Measurements from ENCODE around the gene TMEM196. TPM values are rescaled to one million over a fixed set of nuclear protein-coding genes. Genes with fewer than 3 reads are reported as not detected.

Gene TMEM196
- total RNA-seq, 2 donors from 2014 or later: not detected

DNA sequence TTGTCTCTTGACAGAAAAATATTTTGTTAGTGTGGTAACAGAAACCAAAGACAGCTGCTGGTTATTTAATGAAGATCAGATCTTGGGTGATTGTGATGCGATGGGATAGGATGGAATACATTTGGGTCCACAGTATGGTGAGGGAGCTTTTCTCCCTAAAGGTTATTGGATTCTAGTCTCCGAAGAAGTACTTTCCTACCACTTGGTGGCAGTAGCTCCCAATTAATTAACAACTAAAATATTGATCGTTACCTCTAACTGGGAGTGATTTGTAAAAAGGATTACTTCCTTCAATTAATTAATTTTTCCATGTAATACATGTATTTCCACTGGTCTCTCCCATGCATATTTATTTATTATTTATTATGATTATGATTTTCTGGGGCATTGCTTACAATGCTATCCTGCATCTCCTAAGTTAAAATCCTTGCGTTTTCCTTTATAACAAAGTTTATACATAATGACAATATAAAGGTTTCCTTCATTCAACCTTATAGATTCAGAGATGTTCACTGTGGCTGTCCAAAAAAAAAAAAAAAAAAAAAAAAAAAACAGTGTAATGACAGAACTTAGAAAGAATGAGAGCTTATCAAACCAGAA lies 25.6 kb downstream of the TMEM196 start:
- Mint-ChIP-seq H3K27me3 (no peaks in the 10 kb centered on the region), H3K4me1 (ENCODE audit: low read depth in 2 of 2) (no peaks in the 10 kb centered on the region), H3K27ac (no peak overlapping the region), H3K36me3 (no peaks in the 10 kb centered on the region), H3K4me3 (no peak overlapping the region), H3K9me3 (no peaks in the 10 kb centered on the region)
- no peak for ATAC-seq
- no peak for DNase-seq (ENCODE audit: low spot score)

- Mint-ChIP-seq H3K36me3 (no peaks in the 10 kb centered on the region), H3K27me3 (no peaks in the 10 kb centered on the region), H3K9me3 (no peaks in the 10 kb centered on the region), H3K27ac (no peak overlapping the region), H3K4me1 (ENCODE audit: low read depth in 2 of 2) (no peaks in the 10 kb centered on the region), H3K4me3 (no peak overlapping the region)
- no peak for DNase-seq (ENCODE audit: low spot score)
- ATAC-seq: no peak
Measured at GRCh38 chr7:19744075-19744474, 29.3 kb downstream of the TMEM196 start.

DNA sequence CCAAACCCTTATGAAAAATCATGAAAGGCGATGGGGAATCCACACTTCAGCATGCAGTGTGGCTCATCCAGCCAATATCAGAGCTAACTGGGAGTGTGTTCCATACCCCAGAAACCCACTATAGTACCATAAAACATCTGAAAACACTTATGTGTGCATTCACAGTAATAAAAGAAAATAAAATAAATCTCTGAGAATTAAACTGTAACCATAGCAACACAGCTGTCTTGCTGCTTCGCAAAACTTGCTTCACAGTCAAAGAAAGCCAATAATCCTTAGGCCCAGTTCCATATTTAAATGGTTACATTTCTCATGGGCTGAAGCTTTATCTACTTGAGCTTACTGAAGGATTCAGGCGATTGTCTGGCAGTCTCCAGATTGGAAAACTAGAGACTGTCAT lies 44.7 kb downstream of the TMEM196 start:
- no peak overlapping the region for H3K27ac Mint-ChIP-seq
- no peaks in the 10 kb centered on the region for H3K4me1 Mint-ChIP-seq (ENCODE audit: low read depth in 2 of 2)
- H3K4me3 Mint-ChIP-seq: no peak overlapping the region
- ATAC-seq (no peak), DNase-seq (ENCODE audit: low spot score) (no peak)
- no peaks in the 10 kb centered on the region for H3K36me3 Mint-ChIP-seq
- H3K27me3 Mint-ChIP-seq: peaks cover 4 to 30% of the 10 kb centered on the region in 2 donors
- H3K9me3 Mint-ChIP-seq: no peaks in the 10 kb centered on the region

GRCh38 chr7:19725770-19726169 lies 47.6 kb downstream of the TMEM196 start:
- H3K4me1 Mint-ChIP-seq (ENCODE audit: low read depth in 2 of 2): no peaks in the 10 kb centered on the region

DNA sequence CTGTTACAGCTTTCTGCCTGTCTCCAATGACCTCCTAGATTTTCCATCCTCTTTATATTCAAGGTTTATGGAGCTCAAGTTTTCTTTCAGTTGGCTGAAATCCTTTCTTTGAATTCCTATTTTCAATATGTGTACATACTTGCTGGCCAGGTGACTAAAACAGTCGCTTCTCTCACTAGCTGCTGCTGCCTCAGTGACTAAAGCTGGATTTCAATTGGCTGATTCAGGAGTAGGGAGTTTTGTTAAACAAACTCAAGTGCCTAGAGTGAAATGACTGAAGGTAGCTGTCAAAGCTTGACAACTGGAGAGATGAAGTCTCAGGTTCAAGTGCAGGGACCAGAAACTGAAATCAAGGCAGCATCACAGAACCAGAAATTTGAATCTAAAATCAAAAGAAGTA lies 57.9 kb downstream of the TMEM196 start:
- peaks cover 5 to 34% of the 10 kb centered on the region in 2 donors for H3K27me3 Mint-ChIP-seq
- ATAC-seq (no peak), DNase-seq (ENCODE audit: low spot score) (no peak)
- H3K4me1 Mint-ChIP-seq (ENCODE audit: low read depth in 2 of 2): no peaks in the 10 kb centered on the region
- H3K4me3 Mint-ChIP-seq: no peak overlapping the region
- no peak overlapping the region for H3K27ac Mint-ChIP-seq
- no peaks in the 10 kb centered on the region for H3K9me3 Mint-ChIP-seq
- no peaks in the 10 kb centered on the region for H3K36me3 Mint-ChIP-seq

More at GRCh38 chr7:19725770-19726169, 47.6 kb downstream of the TMEM196 start:
- Mint-ChIP-seq H3K27ac (no peak overlapping the region), H3K9me3 (no peaks in the 10 kb centered on the region), H3K4me3 (no peak overlapping the region), H3K27me3 (peaks cover 2 to 19% of the 10 kb centered on the region in 2 donors), H3K36me3 (no peaks in the 10 kb centered on the region)
- DNase-seq (ENCODE audit: low spot score) (no peak), ATAC-seq (no peak)

DNA sequence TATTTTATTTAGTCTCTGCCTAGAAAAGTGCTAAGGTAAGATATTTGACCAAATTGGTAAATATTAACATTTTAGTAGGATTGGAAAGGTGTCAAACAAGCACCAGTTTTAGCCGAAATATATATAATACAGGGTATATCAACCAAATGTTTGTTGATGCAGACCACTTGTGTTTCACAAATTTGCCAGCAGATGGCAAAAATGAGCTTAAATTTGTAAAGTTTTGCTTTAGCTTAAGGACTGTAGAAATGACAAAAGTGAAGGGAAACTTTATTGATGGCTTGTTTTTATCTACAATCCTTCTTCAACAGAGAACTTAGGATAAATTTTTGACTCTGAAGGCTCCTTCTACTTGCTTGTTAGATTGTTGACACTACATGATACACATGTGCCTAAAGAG lies 59.7 kb downstream of the TMEM196 start:
- no peak for ATAC-seq
- Mint-ChIP-seq H3K27me3 (peaks cover 5 to 27% of the 10 kb centered on the region in 2 donors), H3K4me1 (ENCODE audit: low read depth in 2 of 2) (peaks cover 11 to 14% of the 10 kb centered on the region in 2 donors), H3K36me3 (no peaks in the 10 kb centered on the region), H3K4me3 (no peak overlapping the region), H3K9me3 (no peaks in the 10 kb centered on the region), H3K27ac (no peak overlapping the region)
- no peak for DNase-seq (ENCODE audit: low spot score)

DNA sequence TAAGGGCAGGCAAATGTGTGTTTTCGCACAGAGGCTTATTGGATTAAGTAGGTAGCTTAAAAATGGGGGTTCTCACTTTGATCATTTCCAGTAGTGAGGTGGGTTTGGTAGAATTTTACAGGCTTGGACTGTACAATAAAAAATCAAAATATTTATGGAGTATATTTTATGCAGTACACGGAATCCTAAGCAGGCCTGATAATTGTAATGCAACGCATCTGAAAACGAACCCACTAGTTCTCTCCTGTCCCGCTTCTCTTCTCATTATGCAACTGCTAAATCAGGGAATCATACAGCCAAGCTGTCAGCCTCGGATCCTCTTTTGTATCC lies 64.2 kb downstream of the TMEM196 start:
- Mint-ChIP-seq H3K9me3 (no peaks in the 10 kb centered on the region), H3K4me1 (ENCODE audit: low read depth in 2 of 2) (peaks cover 30 to 43% of the 10 kb centered on the region in 2 donors), H3K27ac (peak overlapping the region; percentile 84 to 94), H3K4me3 (peak overlapping the region; percentile 97), H3K36me3 (no peaks in the 10 kb centered on the region), H3K27me3 (peaks cover 0 to 10% of the 10 kb centered on the region in 2 donors)
- no peak for ATAC-seq
- DNase-seq (ENCODE audit: low spot score): no peak

GRCh38 chr7:19708397-19709248 lies 64.8 kb downstream of the TMEM196 start, which contains the start of gene POLR1F:
Gene POLR1F, minus strand, starts transcription at chr7:19709037. Its CDS starts 21 bp downstream, at chr7:19709016.
- H3K36me3 Mint-ChIP-seq: no peaks in the 10 kb centered on the region
- ATAC-seq: peak; percentile 98 to 99
- peak within 1 kb of the TSS; percentile 97 for H3K4me3 Mint-ChIP-seq
- no peaks in the 10 kb centered on the region for H3K9me3 Mint-ChIP-seq
- peak; percentile 90 for DNase-seq (ENCODE audit: low spot score)
- H3K27ac Mint-ChIP-seq: peak within 1 kb of the TSS; percentile 84 to 94
- peaks cover 30 to 43% of the 10 kb centered on the region in 2 donors for H3K4me1 Mint-ChIP-seq (ENCODE audit: low read depth in 2 of 2)
- H3K27me3 Mint-ChIP-seq: peaks cover 0 to 10% of the 10 kb centered on the region in 2 donors

DNA sequence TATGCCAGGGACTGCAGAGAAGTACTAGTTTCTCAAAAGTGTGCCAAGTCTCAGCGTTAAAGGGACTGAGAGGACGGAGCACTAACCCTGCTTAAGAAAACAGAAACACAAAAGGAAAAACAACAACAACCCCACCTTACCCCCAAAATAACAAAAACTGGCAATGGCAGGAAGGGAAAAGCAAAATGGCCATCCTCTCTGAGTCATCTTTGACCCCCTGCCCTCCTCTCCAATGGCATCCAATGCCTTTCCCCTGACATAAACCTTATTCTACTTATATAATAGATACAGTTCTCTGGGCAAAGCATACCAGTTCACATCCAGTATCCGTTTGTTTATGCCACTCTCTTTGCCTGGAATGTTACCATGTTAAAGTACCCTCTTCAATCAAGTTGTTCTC lies 66.2 kb downstream of the TMEM196 start:
- H3K27me3 Mint-ChIP-seq: peaks cover 0 to 10% of the 10 kb centered on the region in 2 donors
- peaks cover 30 to 43% of the 10 kb centered on the region in 2 donors for H3K4me1 Mint-ChIP-seq (ENCODE audit: low read depth in 2 of 2)
- no peak for DNase-seq (ENCODE audit: low spot score)
- H3K36me3 Mint-ChIP-seq: peaks cover 5% of the 10 kb centered on the region
- peak overlapping the region; percentile 97 for H3K4me3 Mint-ChIP-seq
- H3K9me3 Mint-ChIP-seq: no peaks in the 10 kb centered on the region
- H3K27ac Mint-ChIP-seq: peak overlapping the region; percentile 84 to 94
- no peak for ATAC-seq

- no peak for ATAC-seq
- Mint-ChIP-seq H3K27ac (no peak overlapping the region), H3K4me1 (ENCODE audit: low read depth in 2 of 2) (peaks cover 30 to 43% of the 10 kb centered on the region in 2 donors), H3K4me3 (no peak overlapping the region), H3K36me3 (peaks cover 5% of the 10 kb centered on the region), H3K27me3 (peaks cover 0 to 3% of the 10 kb centered on the region in 2 donors), H3K9me3 (no peaks in the 10 kb centered on the region)
- no peak for DNase-seq (ENCODE audit: low spot score)
Measured at GRCh38 chr7:19705663-19706062, 67.8 kb downstream of the TMEM196 start.

GRCh38 chr7:19701471-19701870 lies 71.9 kb downstream of the TMEM196 start:
- Mint-ChIP-seq H3K4me3 (no peak overlapping the region), H3K27ac (no peak overlapping the region), H3K36me3 (peaks cover 28% of the 10 kb centered on the region), H3K4me1 (ENCODE audit: low read depth in 2 of 2) (peaks cover 5 to 8% of the 10 kb centered on the region in 2 donors), H3K9me3 (no peaks in the 10 kb centered on the region), H3K27me3 (no peaks in the 10 kb centered on the region)
- ATAC-seq: no peak
- no peak for DNase-seq (ENCODE audit: low spot score)

DNA sequence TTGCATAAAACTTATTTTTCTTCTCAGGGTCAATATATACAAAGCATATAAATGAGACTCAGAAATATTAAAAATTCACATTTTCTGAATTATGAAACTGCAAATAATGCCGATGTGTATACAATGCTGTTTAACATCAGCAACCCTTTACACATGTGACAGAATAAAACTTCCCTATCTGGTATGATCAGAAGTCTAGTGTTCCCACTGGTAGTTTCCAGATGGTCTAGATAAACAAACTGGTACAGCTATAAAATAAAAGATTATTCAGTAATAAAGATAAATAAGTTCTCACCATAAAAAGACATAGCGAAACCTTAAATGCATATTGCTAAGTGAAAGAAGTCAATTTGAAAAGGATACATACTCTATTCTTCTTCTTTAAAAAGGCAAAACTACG lies 72.5 kb downstream of the TMEM196 start:
- H3K9me3 Mint-ChIP-seq: no peaks in the 10 kb centered on the region
- ATAC-seq (no peak), DNase-seq (ENCODE audit: low spot score) (no peak)
- peaks cover 3 to 6% of the 10 kb centered on the region in 2 donors for H3K4me1 Mint-ChIP-seq (ENCODE audit: low read depth in 2 of 2)
- no peaks in the 10 kb centered on the region for H3K27me3 Mint-ChIP-seq
- peaks cover 28% of the 10 kb centered on the region for H3K36me3 Mint-ChIP-seq
- no peak overlapping the region for H3K4me3 Mint-ChIP-seq
- H3K27ac Mint-ChIP-seq: no peak overlapping the region

DNA sequence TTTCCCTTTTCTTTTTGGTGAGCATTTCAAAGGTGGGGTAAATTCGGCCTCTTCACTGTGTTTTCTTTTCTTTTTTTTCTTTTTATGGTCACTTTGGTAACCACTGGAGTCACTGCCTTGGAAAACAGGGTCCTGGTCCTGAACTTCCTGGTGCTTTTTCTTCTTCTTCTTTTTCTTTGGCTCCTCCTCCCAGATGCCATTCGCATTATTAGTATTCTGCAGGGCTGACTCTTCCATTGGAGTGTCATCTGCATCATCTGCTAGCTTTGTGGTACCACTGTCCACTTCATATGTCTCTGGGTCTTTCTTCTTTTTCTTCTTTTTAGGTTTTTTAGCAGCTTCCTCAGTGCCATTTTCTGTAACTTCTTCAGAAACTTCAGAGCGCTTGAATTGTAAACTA lies 75.1 kb downstream of the TMEM196 start:
- no peaks in the 10 kb centered on the region for H3K4me1 Mint-ChIP-seq (ENCODE audit: low read depth in 2 of 2)
- DNase-seq (ENCODE audit: low spot score) (no peak), ATAC-seq (no peak)
- no peak overlapping the region for H3K4me3 Mint-ChIP-seq
- H3K9me3 Mint-ChIP-seq: no peaks in the 10 kb centered on the region
- H3K27me3 Mint-ChIP-seq: no peaks in the 10 kb centered on the region
- no peak overlapping the region for H3K27ac Mint-ChIP-seq
- H3K36me3 Mint-ChIP-seq: peaks cover 28% of the 10 kb centered on the region

GRCh38 chr7:19696926-19697325 lies 76.5 kb downstream of the TMEM196 start:
- Mint-ChIP-seq H3K9me3 (no peaks in the 10 kb centered on the region), H3K27me3 (no peaks in the 10 kb centered on the region), H3K36me3 (peaks cover 24% of the 10 kb centered on the region), H3K4me1 (ENCODE audit: low read depth in 2 of 2) (no peaks in the 10 kb centered on the region), H3K27ac (no peak overlapping the region), H3K4me3 (no peak overlapping the region)
- DNase-seq (ENCODE audit: low spot score): no peak
- ATAC-seq: no peak

Measured in natural killer cell treated with Interleukin-12 subunit alpha and Interleukin-12 subunit beta and Interleukin-15 and Interleukin-18, amount 100 ng/mL, for 72 hours (primary cell).